GM19328 (cell line): Measurements from ENCODE around the gene CYREN.
A peak's percentile ranks its signal among the peaks of the same experiment; 100 is the strongest.
"Not testable (repeated sequence)": the region's sequence is repeated elsewhere in the genome, so short reads cannot be mapped to it uniquely, and the experiment has no call there.

ENCODE experiments used
- ATAC-seq: cut with Tn5 transposase; IDR thresholded peaks from one replicate; pipeline ENCODE4 v1.9.1; 2021; ENCODE audit warnings: mild to moderate bottlenecking, moderate library complexity; ENCODE audit not compliant: unreplicated experiment

Gene CYREN

GRCh38 chr7:135179321-135179925, 8.9 kb upstream of the CYREN start:
- ATAC-seq = no peak

- no peak for ATAC-seq
These were observed 7.9 kb upstream of the CYREN start for GRCh38 chr7:135178364-135178763.

GRCh38 chr7:135177028-135177696, 6.7 kb upstream of the CYREN start:
- no peak for ATAC-seq

- no peak for ATAC-seq
These were observed 5.4 kb upstream of the CYREN start for GRCh38 chr7:135175931-135176330.

- no peak for ATAC-seq
These were observed 4.4 kb upstream of the CYREN start for GRCh38 chr7:135174941-135175340.

- not testable (repeated sequence) for ATAC-seq
These were observed 3.4 kb upstream of the CYREN start for GRCh38 chr7:135173916-135174315.

- ATAC-seq = not testable (repeated sequence)
These were observed 1.2 kb upstream of the CYREN start for GRCh38 chr7:135171581-135172291.

- peak; percentile 15 for ATAC-seq
These were observed 533 bp upstream of the CYREN start for GRCh38 chr7:135170998-135171481.

- peak; percentile 10 for ATAC-seq
These were observed 588 bp downstream of the CYREN start for GRCh38 chr7:135169964-135170273.

GRCh38 chr7:135169141-135169963, 1.2 kb downstream of the CYREN start:
- peak; percentile 41 for ATAC-seq

GRCh38 chr7:135168489-135169140, 1.9 kb downstream of the CYREN start:
- no peak for ATAC-seq

GRCh38 chr7:135168001-135168400, 2.5 kb downstream of the CYREN start:
- ATAC-seq = no peak

GRCh38 chr7:135167365-135167917, 3.1 kb downstream of the CYREN start:
- ATAC-seq = no peak

GRCh38 chr7:135166338-135166990, 4.0 kb downstream of the CYREN start:
- ATAC-seq = no peak

- ATAC-seq = no peak
These were observed 4.6 kb downstream of the CYREN start for GRCh38 chr7:135165862-135166261.

GRCh38 chr7:135164357-135165061, 6.0 kb downstream of the CYREN start:
- no peak for ATAC-seq

- no peak for ATAC-seq
These were observed 8.0 kb downstream of the CYREN start for GRCh38 chr7:135162382-135163001.

- no peak for ATAC-seq
These were observed 8.8 kb downstream of the CYREN start for GRCh38 chr7:135161669-135162068.
